T-cell (primary cell): Measurements from ENCODE around the gene UBR1. TPM values are rescaled to one million over a fixed set of nuclear protein-coding genes. Genes with fewer than 3 reads are reported as not detected.
"Not testable (repeated sequence)": the region's sequence is repeated elsewhere in the genome, so short reads cannot be mapped to it uniquely, and the experiment has no call there.

Experiments used
- ATAC-seq, 4 experiments: fragments of 200-7000 bp in 3 of 4; fragments of 150-1000 bp in 1 of 4; cut with Tn5 transposase; replicated peaks in 1 of 4; 1 replicate in 3 of 4; 2 replicates in 1 of 4; pipeline ENCODE4 v1.10.0; 2021; ENCODE audit warnings: moderate library complexity in 3 of 4, mild to moderate bottlenecking in 2 of 4, moderate number of reproducible peaks in 1 of 4
- CTCF ChIA-PET, 2 donors: fragments of 300-600 bp; sonication (Branson Sonifier 250); formaldehyde crosslinking; loops; one replicate each; lab custom pipeline; 2022; ENCODE audit warnings: antibody characterized with exemption in 2 of 2; lab: Charles Lee
- POLR2A ChIA-PET, 2 donors: fragments of 300-600 bp; sonication (Branson Sonifier 250); formaldehyde crosslinking; loops; one replicate each; lab custom pipeline; 2022; ENCODE audit warnings: antibody characterized with exemption in 2 of 2; lab: Charles Lee
- DNase-seq, 35 experiments: peaks; one replicate each; pipeline versions ENCODE4 v3.0.0 to v3.0.0-alpha.2; 2013 to 2023
- H3K27ac ChIP-seq: one replicate; pipeline ENCODE4 v1.5.1; 2013; ENCODE audit warnings: low read length
- H3K27me3 ChIP-seq, 2 experiments: replicated peaks in 1 of 2; 1 replicate in 1 of 2; 2 replicates in 1 of 2; pipeline versions ENCODE4 v1.6.1 to v1.7.0; 2013; ENCODE audit warnings: low read length in 1 of 2, mixed read lengths in 1 of 2; ENCODE audit not compliant: control insufficient read depth in 2 of 2, insufficient read depth in 2 of 2; ENCODE audit errors: extremely low read depth in 1 of 2
- H3K36me3 ChIP-seq, 2 donors: 1 replicate in 1 of 2; 2 replicates in 1 of 2; pipeline versions ENCODE4 v1.6.1 to v1.7.0; 2013; ENCODE audit warnings: low read length in 1 of 2; ENCODE audit not compliant: control insufficient read depth in 2 of 2, insufficient read depth in 1 of 2; ENCODE audit errors: extremely low read depth in 1 of 2
- H3K4me1 ChIP-seq, 2 experiments: 1 replicate in 1 of 2; 2 replicates in 1 of 2; pipeline versions ENCODE4 v1.6.1 to v1.7.0; 2013; ENCODE audit warnings: low read length in 2 of 2, mixed read lengths in 1 of 2; ENCODE audit not compliant: insufficient read depth in 2 of 2, control insufficient read depth in 1 of 2; ENCODE audit errors: extremely low read depth in 1 of 2
- H3K4me3 ChIP-seq, 2 donors: 1 replicate in 1 of 2; 2 replicates in 1 of 2; pipeline versions ENCODE4 v1.5.1 to v1.7.0; 2013; ENCODE audit warnings: mild to moderate bottlenecking in 2 of 2, low read length in 1 of 2, moderate library complexity in 1 of 2; ENCODE audit not compliant: control insufficient read depth in 1 of 2; ENCODE audit errors: extremely low read depth in 1 of 2
- H3K9me3 ChIP-seq: 2 replicates; pipeline ENCODE4 v1.7.0; 2013
- H3K27ac Mint-ChIP-seq, 2 donors: one replicate each; pipeline ENCODE4 v1.8.0; 2020 to 2021; ENCODE audit warnings: mild to moderate bottlenecking in 2 of 2, mixed read lengths in 2 of 2
- H3K27me3 Mint-ChIP-seq, 2 donors: one replicate each; pipeline ENCODE4 v1.8.0; 2021 to 2022; ENCODE audit warnings: mixed read lengths in 2 of 2
- H3K36me3 Mint-ChIP-seq: one replicate; pipeline ENCODE4 v1.8.0; 2021; ENCODE audit warnings: mixed read lengths
- H3K4me1 Mint-ChIP-seq, 3 donors: one replicate each; pipeline ENCODE4 v1.8.0; 2020 to 2022; ENCODE audit warnings: mixed read lengths in 3 of 3, mild to moderate bottlenecking in 1 of 3
- H3K4me3 Mint-ChIP-seq, 3 donors: one replicate each; pipeline ENCODE4 v1.8.0; 2020 to 2022; ENCODE audit warnings: mild to moderate bottlenecking in 3 of 3, mixed read lengths in 3 of 3, moderate library complexity in 3 of 3
- H3K9me3 Mint-ChIP-seq, 3 donors: one replicate each; pipeline ENCODE4 v1.8.0; 2020 to 2022; ENCODE audit warnings: mixed read lengths in 3 of 3
- WGBS: methylation state at CpG from one replicate; pipeline ENCODE4 v1.1.5; 2013; ENCODE audit warnings: missing lambda C conversion rate; ENCODE audit not compliant: insufficient coverage; 5-methylcytosine and 5-hydroxymethylcytosine counted together
- total RNA-seq, 35 experiments: library from RNA in 6 of 35; stranded (reverse) in 6 of 35; fragments of 120-200 nt in 1 of 35; gene quantifications; one replicate each; pipeline versions ENCODE4 v1.2.1 to v1.2.4 and lab custom pipeline; 2013 to 2026

The UBR1 gene
- total RNA-seq, 5 donors from 2014 or later (not counting 1 experiment from before 2014, with no cell fraction given), result 35.0 to 55.6 (median 41.0) TPM

- H3K4me3 Mint-ChIP-seq, result peak overlapping the region in 1 of 3 donors; percentile 13
- WGBS, result no CpG with 5 or more reads among the region's 5 CpGs
- no peaks in the 10 kb centered on the region for H3K9me3 Mint-ChIP-seq
- H3K36me3 Mint-ChIP-seq, result no peaks in the 10 kb centered on the region
- no peaks in the 10 kb centered on the region for H3K27me3 Mint-ChIP-seq
- Histone ChIP-seq H3K27me3 (no peaks in the 10 kb centered on the region), H3K36me3 (no peaks in the 10 kb centered on the region), H3K27ac (no peak overlapping the region), H3K4me1 (peaks cover 5 to 10% of the 10 kb centered on the region in 2 experiments), H3K4me3 (no peak overlapping the region), H3K9me3 (no peaks in the 10 kb centered on the region)
- no peak for DNase-seq
- H3K27ac Mint-ChIP-seq, result peak overlapping the region in 1 of 2 donors; percentile 13
- CTCF ChIA-PET, result no interaction called here
- ATAC-seq, result no peak
- POLR2A ChIA-PET, result interaction anchor here in 1 of 2 donors (0.5 to 0.6 kb wide), 2 partner anchors 37 to 1185 kb away, joined by 3 read pairs; no protein-coding TSS in a partner anchor
- H3K4me1 Mint-ChIP-seq, result peaks cover 46 to 63% (median 51%) of the 10 kb centered on the region in 3 donors
These were observed 190.9 kb downstream of the UBR1 start for GRCh38 chr15:42914728-42915497.

DNA sequence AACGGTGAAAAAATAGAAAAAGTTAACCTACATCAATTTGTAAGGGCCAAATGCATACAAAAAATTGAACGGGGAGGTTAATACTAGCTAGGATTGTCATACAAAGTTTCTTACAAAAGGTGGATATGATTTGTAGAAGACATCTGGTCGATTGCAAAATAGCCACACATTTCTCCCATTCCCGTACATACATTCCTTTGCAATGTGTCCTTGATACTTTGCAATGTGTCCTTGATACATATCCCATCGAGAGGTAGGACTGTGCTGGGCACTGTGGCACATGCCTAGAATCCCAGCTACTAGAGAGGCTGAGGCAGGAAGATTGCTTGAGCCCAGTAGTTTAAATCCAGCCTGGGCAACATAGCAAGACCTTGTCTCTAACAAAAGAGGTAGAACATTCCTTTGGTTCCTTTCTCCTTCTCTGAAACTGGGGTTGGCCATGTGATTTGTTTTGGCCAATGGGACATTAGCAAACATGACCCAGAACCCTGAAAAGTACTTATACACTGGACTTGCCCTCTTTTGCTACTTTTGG lies 194.7 kb downstream of the UBR1 start:
- Histone ChIP-seq H3K4me3 (no peak overlapping the region), H3K27ac (no peak overlapping the region), H3K4me1 (no peaks in the 10 kb centered on the region), H3K9me3 (no peaks in the 10 kb centered on the region), H3K36me3 (no peaks in the 10 kb centered on the region), H3K27me3 (no peaks in the 10 kb centered on the region)
- Mint-ChIP-seq H3K4me1 (peaks cover 36 to 59% (median 40%) of the 10 kb centered on the region in 3 donors), H3K27me3 (no peaks in the 10 kb centered on the region), H3K36me3 (peaks cover 5% of the 10 kb centered on the region), H3K9me3 (no peaks in the 10 kb centered on the region), H3K27ac (no peak overlapping the region), H3K4me3 (no peak overlapping the region)
- DNase-seq (no peak), ATAC-seq (no peak)
- CTCF ChIA-PET, result interaction anchor here (0.6 to 1.1 kb wide), 2 partner anchors 10 to 204 kb away, joined by 3 to 7 read pairs; no protein-coding TSS in a partner anchor
- POLR2A ChIA-PET, result no interaction called here
- WGBS, result 100% methylated on average over 2 of the region's 5 CpGs

DNA sequence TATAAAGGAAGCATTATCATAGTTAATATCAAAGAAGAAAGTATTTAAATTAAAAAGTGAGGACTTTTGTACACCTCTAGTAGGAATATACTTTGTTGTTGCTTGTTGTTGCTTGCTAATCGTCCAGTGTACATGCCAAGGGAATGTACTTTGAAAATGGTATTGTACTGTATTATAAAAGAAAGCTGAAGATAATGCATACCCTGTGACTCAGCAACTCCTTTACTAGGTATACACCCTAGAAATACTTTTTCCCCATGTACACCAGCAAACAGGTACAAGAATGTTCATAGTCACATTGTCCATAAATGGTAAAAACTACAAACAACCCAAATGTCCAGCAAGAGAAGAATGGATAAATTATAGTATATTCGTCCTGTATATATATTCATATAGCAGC lies 197.3 kb downstream of the UBR1 start:
- Histone ChIP-seq H3K27ac (no peak overlapping the region), H3K4me1 (no peaks in the 10 kb centered on the region), H3K27me3 (no peaks in the 10 kb centered on the region), H3K9me3 (no peaks in the 10 kb centered on the region), H3K36me3 (peaks cover 0 to 4% of the 10 kb centered on the region in 2 donors), H3K4me3 (no peak overlapping the region)
- Mint-ChIP-seq H3K4me1 (peaks cover 24 to 40% (median 29%) of the 10 kb centered on the region in 3 donors), H3K4me3 (no peak overlapping the region), H3K27me3 (no peaks in the 10 kb centered on the region), H3K36me3 (peaks cover 5% of the 10 kb centered on the region), H3K9me3 (no peaks in the 10 kb centered on the region), H3K27ac (no peak overlapping the region)
- no CpG with 5 or more reads among the region's 2 CpGs for WGBS
- POLR2A ChIA-PET, result no interaction called here
- no peak for DNase-seq
- CTCF ChIA-PET, result interaction anchor here in 1 of 2 donors (1.3 kb wide), 1 partner anchor 9 kb away, joined by 5 read pairs; no protein-coding TSS in a partner anchor
- ATAC-seq, result no peak

GRCh38 chr15:42903388-42904324 lies 202.2 kb downstream of the UBR1 start:
- Mint-ChIP-seq H3K4me1 (peaks cover 5 to 15% (median 12%) of the 10 kb centered on the region in 3 donors), H3K27ac (no peak overlapping the region), H3K9me3 (no peaks in the 10 kb centered on the region), H3K36me3 (peaks cover 8% of the 10 kb centered on the region), H3K4me3 (no peak overlapping the region), H3K27me3 (no peaks in the 10 kb centered on the region)
- Histone ChIP-seq H3K4me1 (no peaks in the 10 kb centered on the region), H3K9me3 (no peaks in the 10 kb centered on the region), H3K36me3 (peaks cover 0 to 4% of the 10 kb centered on the region in 2 donors), H3K4me3 (no peak overlapping the region), H3K27ac (no peak overlapping the region), H3K27me3 (no peaks in the 10 kb centered on the region)
- CTCF ChIA-PET, result interaction anchor here in 1 of 2 donors (0.6 kb wide), 1 partner anchor 1371 kb away, joined by 3 read pairs; no protein-coding TSS in a partner anchor
- DNase-seq, result no peak
- 100% methylated on average over 1 of the region's 5 CpGs for WGBS
- POLR2A ChIA-PET, result no interaction called here
- ATAC-seq, result no peak

DNA sequence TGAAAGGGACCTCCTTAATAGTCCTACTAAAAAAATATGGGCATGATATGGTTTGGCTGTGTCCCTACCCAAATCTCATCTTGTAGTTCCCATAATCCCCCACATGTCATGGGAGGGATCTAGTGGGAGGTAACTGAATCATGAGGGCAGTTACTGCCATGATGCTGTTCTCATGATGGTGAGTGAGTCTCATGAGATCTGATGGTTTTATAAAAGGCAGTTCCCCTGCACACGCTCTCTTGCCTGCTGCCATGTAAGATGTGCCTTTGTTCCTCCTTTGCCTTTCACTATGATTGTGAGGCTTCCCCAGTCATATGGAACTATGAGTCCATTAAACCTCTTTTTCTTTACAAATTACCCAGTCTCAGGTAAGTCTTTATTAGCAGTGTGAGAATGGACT lies 211.9 kb downstream of the UBR1 start:
- H3K4me1 ChIP-seq, H3K27ac Mint-ChIP-seq, H3K27me3 ChIP-seq, CTCF ChIA-PET, H3K36me3 ChIP-seq, H3K9me3 Mint-ChIP-seq, H3K9me3 ChIP-seq, H3K27ac ChIP-seq, H3K4me3 ChIP-seq, ATAC-seq, H3K27me3 Mint-ChIP-seq, DNase-seq, POLR2A ChIA-PET, H3K4me3 Mint-ChIP-seq: not testable (repeated sequence)
- H3K4me1 Mint-ChIP-seq, result peaks cover 0 to 11% (median 6%) of the 10 kb centered on the region in 3 donors
- WGBS, result no CpG with 5 or more reads among the region's 1 CpG
- peaks cover 16% of the 10 kb centered on the region for H3K36me3 Mint-ChIP-seq
